ENCODE results near the gene LIMA1. TPM values are rescaled to one million over a fixed set of nuclear protein-coding genes. Genes with fewer than 3 reads are reported as not detected.

LIMA1 gene
- total and polyA plus RNA-seq, 9 of the 15 experiments (the other 6 are each of a cell fraction or from before 2014, with no cell fraction given), result 20.2 to 37.8 (median 27.3) TPM

DNA sequence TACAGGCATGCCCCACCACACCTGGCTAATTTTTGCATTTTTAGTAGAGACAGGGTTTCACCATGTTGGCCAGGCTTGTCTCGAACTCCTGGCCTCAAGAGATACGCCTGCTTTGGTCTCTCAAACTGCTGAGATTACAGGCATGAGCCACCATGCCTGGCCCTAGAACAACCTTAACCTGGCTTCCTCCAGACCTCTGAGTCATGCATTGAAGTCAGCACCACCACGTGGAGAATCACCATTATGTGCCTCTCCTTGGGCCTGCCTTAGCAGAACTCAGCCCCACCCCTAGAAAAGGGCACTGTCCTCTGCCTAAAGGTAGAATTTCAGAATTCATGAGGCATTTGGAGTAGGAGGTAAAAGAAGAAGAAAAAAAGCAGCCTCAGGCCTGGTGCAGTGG, 49.0 kb downstream of the LIMA1 start (continued):
- peak; percentile 21; the same call in 1 of the 2 replicates for TF ChIP-seq TCF3 (CRISPR knock-in tag; IDR thresholded peaks at IDR 0.05)
- no peak for TF ChIP-seq ZNF184 (CRISPR knock-in tag; IDR thresholded peaks at IDR 0.05)
- peak; percentile 57; the same call in 1 of the 2 replicates for TF ChIP-seq DPF2 (IDR thresholded peaks at IDR 0.05)
- TF ChIP-seq COPS2 (conservative IDR thresholded peaks at IDR 0.05), result no peak
- no peak for TF ChIP-seq PTTG1 (tag; IDR thresholded peaks at IDR 0.05; ENCODE audit: low read depth)

DNA sequence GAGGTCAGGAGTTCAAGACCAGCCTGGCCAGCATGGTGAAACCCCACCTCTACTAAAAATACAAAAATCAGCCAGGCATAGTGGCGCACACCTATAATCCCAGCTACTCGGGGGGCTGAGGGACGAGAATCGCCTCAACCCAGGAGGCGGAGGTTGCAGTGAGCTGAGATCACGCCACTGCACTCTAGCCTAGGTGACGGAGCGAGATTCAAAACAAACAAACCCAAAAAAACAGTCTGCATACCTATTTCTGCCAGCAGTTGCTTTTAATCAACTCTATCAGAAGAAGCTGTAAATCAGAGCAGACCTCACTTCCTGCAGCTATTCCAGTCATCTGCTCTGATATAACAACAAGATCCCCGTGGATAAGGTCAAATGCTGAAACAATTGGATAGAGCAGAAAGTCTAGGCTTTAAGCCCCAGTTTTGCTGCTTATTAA, 50.5 kb downstream of the LIMA1 start:
- ChIA-PET POLR2A (interaction anchor here (0.8 to 1.1 kb wide), 3 partner anchors 9 to 11 kb away, joined by 3 to 6 read pairs (median 4); no protein-coding TSS in a partner anchor), CTCF (ENCODE audit: low intra/inter-chr PET ratio) (no interaction called here)
- Histone ChIP-seq H3K4me2 (ENCODE audit: insufficient read depth, low read length) (no peak overlapping the region), H3K4me3 (no peak overlapping the region), H3K36me3 (ENCODE audit: control insufficient read depth, insufficient read depth, low read length) (no peaks in the 10 kb centered on the region), H2AFZ (ENCODE audit: low read depth, low read length) (no peak overlapping the region), H3K27me3 (ENCODE audit: control insufficient read depth in 2 of 2, insufficient read depth in 2 of 2, low read length in 2 of 2) (no peaks in the 10 kb centered on the region), H3K79me2 (ENCODE audit: control insufficient read depth, insufficient read depth, low read length) (no peaks in the 10 kb centered on the region), H3K4me1 (replicated peaks in 1 of 2; ENCODE audit: control insufficient read depth in 2 of 2, insufficient read depth in 2 of 2, low read length in 2 of 2) (peaks cover 3 to 5% of the 10 kb centered on the region in 2 experiments; a peak in 3 of 5 replicates), H3K27ac (ENCODE audit: extremely low read depth, low read depth, low read length) (no peak overlapping the region), H3K9ac (ENCODE audit: insufficient read depth in 1 of 2, low read depth in 2 of 2, low read length in 2 of 2) (no peak overlapping the region; a peak in 1 of 4 replicates), H3K9me1 (ENCODE audit: control insufficient read depth, insufficient read depth, low read length) (no peaks in the 10 kb centered on the region), H3K9me3 (replicated peaks; ENCODE audit: control insufficient read depth, insufficient read depth, low read depth, low read length) (no peaks in the 10 kb centered on the region), H4K20me1 (replicated peaks; ENCODE audit: control insufficient read depth, insufficient read depth, low read length) (no peaks in the 10 kb centered on the region)
- WGBS (ENCODE audit: insufficient coverage, low coverage, missing lambda C conversion rate), result 65% methylated on average over 9 of the region's 9 CpGs
- FAIRE-seq (no peak), DNase-seq (ENCODE audit: extremely low read depth in 1 of 4, low spot score in 3 of 4) (no peak), ATAC-seq (no peak)
- no TSS peak for BruUV-seq (replicated peaks)
- TF ChIP-seq CBFA2T3 (IDR thresholded peaks at IDR 0.05) (0 out of 2 replicates have a peak, but pooled peaks have one; percentile 7), RCOR1 (IDR thresholded peaks at IDR 0.05; ENCODE audit: borderline replicate concordance in 1 of 2, low read depth in 2 of 2, low read length in 2 of 2) (peak in 1 of 2 experiments; percentile 37; a peak in 1 of 4 replicates), SREBF2 (CRISPR knock-in tag; IDR thresholded peaks at IDR 0.05) (no peak), TEAD1 (CRISPR knock-in tag; IDR thresholded peaks at IDR 0.05) (no peak), MEIS2 (IDR thresholded peaks at IDR 0.05; ENCODE audit: partially characterized antibody) (peak; percentile 65), PBX2 (CRISPR knock-in tag; IDR thresholded peaks at IDR 0.05; ENCODE audit: low read depth) (no peak), PBX2 (tag; conservative IDR thresholded peaks at IDR 0.05; ENCODE audit: low read depth) (peak; percentile 43; the same call in 1 of the 2 replicates), KDM1A (IDR thresholded peaks at IDR 0.05) (peak; percentile 75 to 80; a peak in 3 of 4 replicates)
- in situ Hi-C loops (cut with MboI), result no loop called here
- intact Hi-C loops (cut with micrococcal nuclease), result no loop called here
